IMR-90 (cell line): Measurements from ENCODE around the gene KPNA1.

Experiments
- BHLHE40 ChIP-seq: fragments of 150-350 bp; IDR thresholded peaks from 2 replicates; pipeline ENCODE4 v1.6.1; 2016; ENCODE audit warnings: mild to moderate bottlenecking, low read depth, low read length
- CTCF ChIP-seq: conservative IDR thresholded peaks from 2 replicates; pipeline ENCODE4 v1.5.1; 2012; ENCODE audit warnings: mild to moderate bottlenecking, low read depth, low read length, improper control_type of control experiment
- ELK1 ChIP-seq: fragments of 150-350 bp; IDR thresholded peaks from 2 replicates; pipeline ENCODE4 v1.6.1; 2016; ENCODE audit warnings: low read depth, mild to moderate bottlenecking, low read length, moderate library complexity, borderline replicate concordance
- FOS ChIP-seq: fragments of 150-350 bp; IDR thresholded peaks from 2 replicates; pipeline ENCODE4 v1.6.1; 2016; ENCODE audit warnings: low read depth, low read length
- MXI1 ChIP-seq: IDR thresholded peaks from 2 replicates; pipeline ENCODE4 v1.6.1; 2012; ENCODE audit warnings: low read depth, mild to moderate bottlenecking, low read length, moderate library complexity, borderline replicate concordance
- POLR2A ChIP-seq: IDR thresholded peaks from 2 replicates; pipeline ENCODE4 v1.6.1; 2012; ENCODE audit warnings: mild to moderate bottlenecking, low read depth, low read length
- RAD21 ChIP-seq: IDR thresholded peaks from 2 replicates; pipeline ENCODE4 v1.6.1; 2012; ENCODE audit warnings: low read length, improper control_type of control experiment
- RCOR1 ChIP-seq: IDR thresholded peaks from 2 replicates; pipeline ENCODE4 v1.6.1; 2012; ENCODE audit warnings: mild to moderate bottlenecking, low read length, improper control_type of control experiment; ENCODE audit not compliant: insufficient replicate concordance
- USF2 ChIP-seq: fragments of 150-350 bp; IDR thresholded peaks from 2 replicates; pipeline ENCODE4 v1.6.1; 2017; ENCODE audit warnings: mild to moderate bottlenecking, antibody characterized with exemption, low read length, low read depth

- TF ChIP-seq CTCF, result no peak
- TF ChIP-seq BHLHE40, result no peak
- TF ChIP-seq ELK1, result no peak
- TF ChIP-seq RCOR1, result no peak
- no peak for TF ChIP-seq POLR2A
- TF ChIP-seq USF2, result no peak
- no peak for TF ChIP-seq FOS
- no peak for TF ChIP-seq MXI1
- TF ChIP-seq RAD21, result no peak
Measured at GRCh38 chr3:122481390-122481789, 33.3 kb downstream of the KPNA1 start.
